ENCODE measurements around the gene RIPK1.

RIPK1 gene

GRCh38 chr6:3162565-3163247 is 94.4 kb downstream of the RIPK1 start:
- Histone ChIP-seq H3K36me3 (peaks cover 3% of the 10 kb centered on the region; the same call in 1 of the 2 replicates), H3K27me3 (ENCODE audit: insufficient read depth, low read depth, severe bottlenecking) (no peaks in the 10 kb centered on the region), H3K27ac (peak overlapping the region; percentile 95), H3K9me3 (ENCODE audit: severe bottlenecking) (no peaks in the 10 kb centered on the region), H3K4me3 (ENCODE audit: low read depth, low read length) (peak overlapping the region; percentile 82)
- TF ChIP-seq CTCF (IDR thresholded peaks at IDR 0.05; ENCODE audit: low read depth, low read length) = peak; percentile 55; the same call in 1 of the 2 replicates
- peak; percentile 96 for DNase-seq

GRCh38 chr6:3163248-3163594 is 94.9 kb downstream of the RIPK1 start:
- H3K4me3 ChIP-seq (ENCODE audit: low read depth, low read length) = peak overlapping the region; percentile 82
- no peaks in the 10 kb centered on the region for H3K27me3 ChIP-seq (ENCODE audit: insufficient read depth, low read depth, severe bottlenecking)
- DNase-seq = no peak
- H3K36me3 ChIP-seq = peaks cover 3% of the 10 kb centered on the region; the same call in 1 of the 2 replicates
- no peaks in the 10 kb centered on the region for H3K9me3 ChIP-seq (ENCODE audit: severe bottlenecking)
- no peak for TF ChIP-seq CTCF (IDR thresholded peaks at IDR 0.05; ENCODE audit: low read depth, low read length)
- peak overlapping the region; percentile 95 for H3K27ac ChIP-seq

GRCh38 chr6:3164388-3164787 is 96.1 kb downstream of the RIPK1 start:
- Histone ChIP-seq H3K4me3 (ENCODE audit: low read depth, low read length) (no peak overlapping the region), H3K27me3 (ENCODE audit: insufficient read depth, low read depth, severe bottlenecking) (no peaks in the 10 kb centered on the region), H3K9me3 (ENCODE audit: severe bottlenecking) (no peaks in the 10 kb centered on the region), H3K36me3 (peaks cover 3% of the 10 kb centered on the region; the same call in 1 of the 2 replicates), H3K27ac (no peak overlapping the region)
- TF ChIP-seq CTCF (IDR thresholded peaks at IDR 0.05; ENCODE audit: low read depth, low read length) = peak; percentile 22; the same call in 1 of the 2 replicates
- DNase-seq = no peak

All from WERI-Rb-1 (cell line).